ENCODE results near the gene GNMT.

Gene GNMT

GRCh38 chr6:42923666-42924065 lies 36.9 kb upstream of the GNMT start:
- no peak overlapping the region for H3K4me3 ChIP-seq (ENCODE audit: low read length)
- DNase-seq (ENCODE audit: low read depth), result no peak

GRCh38 chr6:42925248-42925857 lies 35.2 kb upstream of the GNMT start:
- DNase-seq (ENCODE audit: low read depth), result no peak
- TF ChIP-seq CTCF (IDR thresholded peaks at IDR 0.05; ENCODE audit: insufficient read depth, low read depth, low read length, missing control alignments), result no peak
- no peak overlapping the region for H3K4me3 ChIP-seq (ENCODE audit: low read length)

More at GRCh38 chr6:42923666-42924065, 36.9 kb upstream of the GNMT start:
- no peak for TF ChIP-seq CTCF (IDR thresholded peaks at IDR 0.05; ENCODE audit: insufficient read depth, low read depth, low read length, missing control alignments)

GRCh38 chr6:42928986-42929820 lies 31.4 kb upstream of the GNMT start, which contains the start of gene CNPY3:
TSS of gene CNPY3 (plus strand) at chr6:42929480. CDS start at chr6:42929571, 91 bp downstream.
- TF ChIP-seq CTCF (IDR thresholded peaks at IDR 0.05; ENCODE audit: insufficient read depth, low read depth, low read length, missing control alignments), result no peak
- peak within 1 kb of the TSS; percentile 73 for H3K4me3 ChIP-seq (ENCODE audit: low read length)
- peak; percentile 97 for DNase-seq (ENCODE audit: low read depth)

GRCh38 chr6:42929821-42930360 lies 30.7 kb upstream of the GNMT start:
- peak overlapping the region; percentile 73 for H3K4me3 ChIP-seq (ENCODE audit: low read length)
- no peak for TF ChIP-seq CTCF (IDR thresholded peaks at IDR 0.05; ENCODE audit: insufficient read depth, low read depth, low read length, missing control alignments)
- peak; percentile 70 for DNase-seq (ENCODE audit: low read depth)

- no peak overlapping the region for H3K4me3 ChIP-seq (ENCODE audit: low read length)
- no peak for DNase-seq (ENCODE audit: low read depth)
- TF ChIP-seq CTCF (IDR thresholded peaks at IDR 0.05; ENCODE audit: insufficient read depth, low read depth, low read length, missing control alignments), result no peak
These were observed 28.1 kb upstream of the GNMT start for GRCh38 chr6:42932412-42932811.

- no peak for TF ChIP-seq CTCF (IDR thresholded peaks at IDR 0.05; ENCODE audit: insufficient read depth, low read depth, low read length, missing control alignments)
- DNase-seq (ENCODE audit: low read depth), result no peak
- H3K4me3 ChIP-seq (ENCODE audit: low read length), result no peak overlapping the region
These were observed 27.3 kb upstream of the GNMT start for GRCh38 chr6:42933205-42933604.

All from epithelial cell of esophagus (primary cell).